Activated CD8-positive, alpha-beta T cell treated with anti-CD3 and anti-CD28 coated beads for 36 hours (primary cell): ENCODE measurements around the gene IL1RN. TPM values are rescaled to one million over a fixed set of nuclear protein-coding genes. Genes with fewer than 3 reads are reported as not detected.

Source experiments
- ATAC-seq: fragments of 200-7000 bp; cut with Tn5 transposase; one replicate; pipeline ENCODE4 v1.10.0; 2021; ENCODE audit warnings: mild to moderate bottlenecking, moderate library complexity
- CTCF ChIA-PET: fragments of 350-600 bp; sonication (Branson Sonifier 250); formaldehyde crosslinking; loops from one replicate; lab custom pipeline; 2021; ENCODE audit warnings: antibody characterized with exemption; lab: Charles Lee
- POLR2A ChIA-PET: fragments of 350-600 bp; sonication (Branson Sonifier 250); formaldehyde crosslinking; loops from one replicate; lab custom pipeline; 2021; ENCODE audit warnings: antibody characterized with exemption; lab: Charles Lee
- DNase-seq: peaks from one replicate; pipeline ENCODE4 v3.0.0-alpha.2; 2020
- H3K27ac Mint-ChIP-seq: one replicate; pipeline ENCODE4 v1.8.0; 2021; ENCODE audit warnings: mild to moderate bottlenecking, mixed read lengths
- H3K27me3 Mint-ChIP-seq: one replicate; pipeline ENCODE4 v1.8.0; 2021; ENCODE audit warnings: mixed read lengths
- H3K36me3 Mint-ChIP-seq: one replicate; pipeline ENCODE4 v1.8.0; 2021; ENCODE audit warnings: low read depth, mixed read lengths
- H3K4me1 Mint-ChIP-seq: one replicate; pipeline ENCODE4 v1.8.0; 2021; ENCODE audit warnings: low read depth, mixed read lengths
- H3K4me3 Mint-ChIP-seq: one replicate; pipeline ENCODE4 v1.8.0; 2021; ENCODE audit warnings: mild to moderate bottlenecking, moderate library complexity, mixed read lengths
- H3K9me3 Mint-ChIP-seq: one replicate; pipeline ENCODE4 v1.8.0; 2021; ENCODE audit warnings: mixed read lengths
- CTCF ChIP-seq: fragments of 200-600 bp; IDR thresholded peaks from one replicate; pipeline ENCODE4 v1.8.0; 2022; ENCODE audit warnings: antibody characterized with exemption, mild to moderate bottlenecking
- intact Hi-C: fragments of 100-400 bp; cut with micrococcal nuclease; formaldehyde crosslinking; loops from one replicate; pipeline ENCODE4 v1.10.0; 2022
- total RNA-seq, 2 experiments: library from RNA; stranded (reverse); gene quantifications; one replicate each; pipeline ENCODE4 v1.2.3, GENCODE V29; 2021

The IL1RN gene
- total RNA-seq, 2 experiments from 2014 or later: 0.50 to 0.85 TPM

DNA sequence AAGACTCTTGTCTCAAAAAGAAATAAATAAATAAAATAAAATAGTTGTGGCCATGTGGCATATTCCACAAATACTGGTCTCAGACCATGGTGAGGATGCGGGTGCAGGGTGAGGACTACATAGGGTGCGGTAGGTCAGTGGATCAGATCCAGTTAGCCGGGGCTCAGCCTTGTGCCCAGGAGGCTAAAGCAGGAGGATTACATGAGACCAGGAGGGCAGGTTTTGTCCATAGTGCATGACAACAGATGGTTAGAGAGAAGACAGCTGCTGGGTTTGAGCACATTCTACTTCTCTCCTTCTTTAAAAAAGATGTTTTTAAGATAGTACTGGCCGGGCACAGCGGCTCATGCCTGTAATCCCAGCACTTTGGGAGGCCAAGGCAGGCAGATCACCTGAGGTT is 33.6 kb downstream of the IL1RN start:
- Mint-ChIP-seq H3K4me1 (peaks cover 44% of the 10 kb centered on the region), H3K9me3 (no peaks in the 10 kb centered on the region)

GRCh38 chr2:113162173-113162572 is 34.8 kb downstream of the IL1RN start:
- ChIA-PET CTCF (interaction anchor here (1.5 to 7.5 kb wide), 4 partner anchors 12 to 82 kb away, joined by 4 to 75 read pairs (median 18); partner anchors contain the start of gene PSD4), POLR2A (interaction anchor here (1.4 to 5.3 kb wide), 2 partner anchors 12 to 29 kb away, joined by 3 to 58 read pairs; partner anchors contain the start of gene PSD4)
- Mint-ChIP-seq H3K36me3 (peaks cover 1% of the 10 kb centered on the region), H3K27me3 (no peaks in the 10 kb centered on the region), H3K4me1 (peaks cover 42% of the 10 kb centered on the region), H3K27ac (no peak overlapping the region), H3K4me3 (no peak overlapping the region), H3K9me3 (no peaks in the 10 kb centered on the region)
- intact Hi-C loops: no loop called here
- ATAC-seq: no peak
- DNase-seq: no peak
- TF ChIP-seq CTCF: no peak

More for the DNA sequence above, 33.6 kb downstream of the IL1RN start:
- no peak for DNase-seq
- no peak overlapping the region for H3K27ac Mint-ChIP-seq
- no peak for ATAC-seq
- peaks cover 1% of the 10 kb centered on the region for H3K36me3 Mint-ChIP-seq
- no peak for TF ChIP-seq CTCF
- no peak overlapping the region for H3K4me3 Mint-ChIP-seq
- intact Hi-C loops: no loop called here
- no peaks in the 10 kb centered on the region for H3K27me3 Mint-ChIP-seq
- ChIA-PET POLR2A (interaction anchor here (0.6 kb wide), 1 partner anchor 11 kb away, joined by 3 read pairs; no protein-coding TSS in a partner anchor), CTCF (no interaction called here)

GRCh38 chr2:113162869-113163268 is 35.5 kb downstream of the IL1RN start:
- H3K9me3 Mint-ChIP-seq: no peaks in the 10 kb centered on the region
- TF ChIP-seq CTCF: no peak
- peaks cover 48% of the 10 kb centered on the region for H3K4me1 Mint-ChIP-seq
- no peaks in the 10 kb centered on the region for H3K27me3 Mint-ChIP-seq
- no peak overlapping the region for H3K4me3 Mint-ChIP-seq
- intact Hi-C loops: no loop called here
- H3K27ac Mint-ChIP-seq: no peak overlapping the region
- peaks cover 1% of the 10 kb centered on the region for H3K36me3 Mint-ChIP-seq
- CTCF ChIA-PET: interaction anchor here (1.0 to 7.5 kb wide), 5 partner anchors 11 to 83 kb away, joined by 3 to 75 read pairs (median 6); partner anchors contain the start of gene PSD4
- ATAC-seq (no peak), DNase-seq (no peak)
- POLR2A ChIA-PET: interaction anchor here (0.6 to 5.3 kb wide), 4 partner anchors 11 to 30 kb away, joined by 3 to 58 read pairs (median 4); partner anchors contain the start of gene PSD4

- POLR2A ChIA-PET: interaction anchor here (1.4 to 5.3 kb wide), 3 partner anchors 7 to 16 kb away, joined by 4 to 58 read pairs (median 24); partner anchors contain the start of gene PSD4
- Mint-ChIP-seq H3K36me3 (peaks cover 5% of the 10 kb centered on the region), H3K27ac (no peak overlapping the region), H3K27me3 (no peaks in the 10 kb centered on the region), H3K4me3 (no peak overlapping the region), H3K4me1 (peaks cover 50% of the 10 kb centered on the region), H3K9me3 (no peaks in the 10 kb centered on the region)
- TF ChIP-seq CTCF: no peak
- CTCF ChIA-PET: interaction anchor here (0.9 to 7.5 kb wide), 5 partner anchors 10 to 40 kb away, joined by 3 to 75 read pairs (median 8); partner anchors contain the start of genes IL1RN and PSD4
- no peak for DNase-seq
- ATAC-seq: no peak
- intact Hi-C loops: no loop called here
Observed at GRCh38 chr2:113164215-113164929, 37.0 kb downstream of the IL1RN start.
